IMR-90 (cell line): ENCODE results near the gene COL12A1.

Experiments used
- CEBPB ChIP-seq: IDR thresholded peaks from 2 replicates; pipeline ENCODE4 v1.6.1; 2012; ENCODE audit warnings: low read depth, low read length, improper control_type of control experiment
- MAFK ChIP-seq: IDR thresholded peaks from 2 replicates; pipeline ENCODE4 v1.6.1; 2012; ENCODE audit warnings: low read depth, low read length, improper control_type of control experiment
- MAZ ChIP-seq: IDR thresholded peaks from 2 replicates; pipeline ENCODE4 v1.6.1; 2012; ENCODE audit warnings: low read depth, mild to moderate bottlenecking, low read length, improper control_type of control experiment, moderate library complexity, borderline replicate concordance
- MXI1 ChIP-seq: IDR thresholded peaks from 2 replicates; pipeline ENCODE4 v1.6.1; 2012; ENCODE audit warnings: low read depth, mild to moderate bottlenecking, low read length, moderate library complexity, borderline replicate concordance
- NFE2L2 ChIP-seq: fragments of 150-350 bp; IDR thresholded peaks from 2 replicates; pipeline ENCODE4 v1.6.1; 2016; ENCODE audit warnings: low read depth, mild to moderate bottlenecking, low read length
- POLR2A ChIP-seq: IDR thresholded peaks from 2 replicates; pipeline ENCODE4 v1.6.1; 2012; ENCODE audit warnings: mild to moderate bottlenecking, low read depth, low read length
- RAD21 ChIP-seq: IDR thresholded peaks from 2 replicates; pipeline ENCODE4 v1.6.1; 2012; ENCODE audit warnings: low read length, improper control_type of control experiment
- RCOR1 ChIP-seq: IDR thresholded peaks from 2 replicates; pipeline ENCODE4 v1.6.1; 2012; ENCODE audit warnings: mild to moderate bottlenecking, low read length, improper control_type of control experiment; ENCODE audit not compliant: insufficient replicate concordance
- RFX5 ChIP-seq: IDR thresholded peaks from 2 replicates; pipeline ENCODE4 v1.8.0; 2012; ENCODE audit warnings: low read depth, mild to moderate bottlenecking, low read length, moderate library complexity
- SMC3 ChIP-seq: fragments of 150-350 bp; IDR thresholded peaks from 2 replicates; pipeline ENCODE4 v1.6.1; 2016; ENCODE audit warnings: low read depth, mild to moderate bottlenecking, antibody characterized with exemption, low read length, moderate library complexity
- TF ChIP-seq, protein P1 (sequence below): conservative IDR thresholded peaks from 2 replicates; pipeline ENCODE4 v1.5.1; 2012; ENCODE audit warnings: mild to moderate bottlenecking, low read depth, low read length, improper control_type of control experiment
- TF ChIP-seq, protein P2 (sequence below): fragments of 150-350 bp; IDR thresholded peaks from 2 replicates; pipeline ENCODE4 v1.6.1; 2017; ENCODE audit warnings: mild to moderate bottlenecking, antibody characterized with exemption, low read length, low read depth
- TF ChIP-seq, protein P3 (sequence below): fragments of 150-350 bp; IDR thresholded peaks from 2 replicates; pipeline ENCODE4 v1.6.1; 2016; ENCODE audit warnings: low read depth, mild to moderate bottlenecking, low read length, moderate library complexity, borderline replicate concordance

DNA sequence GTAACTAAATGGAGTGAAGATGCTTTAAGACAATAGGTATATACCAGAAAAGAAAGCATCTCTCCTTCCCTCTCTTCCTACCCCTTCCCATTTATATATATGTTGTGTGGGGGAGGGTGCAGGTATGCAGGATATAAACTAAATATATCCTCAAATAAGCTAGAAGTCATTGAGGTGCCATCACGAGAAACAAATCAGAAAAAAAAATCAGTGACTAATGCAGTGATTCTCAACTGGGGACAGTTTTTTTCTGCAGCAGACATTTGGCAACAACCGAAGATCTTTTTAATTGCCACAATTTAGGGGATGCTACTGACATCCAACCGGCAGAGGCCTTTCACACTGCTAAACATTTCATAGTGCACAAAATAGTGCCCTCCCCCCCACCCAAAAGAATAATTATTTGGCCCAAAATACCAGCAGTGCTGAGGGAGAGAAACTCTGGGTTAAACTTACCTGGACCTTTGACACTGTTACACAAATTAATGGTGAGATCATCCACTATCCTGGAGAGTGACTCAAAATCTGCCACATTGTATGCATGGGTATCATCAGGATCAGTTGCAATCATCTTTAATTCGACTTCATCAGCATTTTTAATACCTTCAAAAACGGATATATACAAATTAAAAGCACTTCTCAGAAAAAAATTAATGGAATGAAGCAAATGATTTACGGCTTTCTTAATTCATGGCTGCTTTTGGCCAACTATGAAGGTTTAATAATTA, 55.0 kb downstream of the COL12A1 start:
- TF ChIP-seq POLR2A = no peak
- TF ChIP-seq, protein P1, sequence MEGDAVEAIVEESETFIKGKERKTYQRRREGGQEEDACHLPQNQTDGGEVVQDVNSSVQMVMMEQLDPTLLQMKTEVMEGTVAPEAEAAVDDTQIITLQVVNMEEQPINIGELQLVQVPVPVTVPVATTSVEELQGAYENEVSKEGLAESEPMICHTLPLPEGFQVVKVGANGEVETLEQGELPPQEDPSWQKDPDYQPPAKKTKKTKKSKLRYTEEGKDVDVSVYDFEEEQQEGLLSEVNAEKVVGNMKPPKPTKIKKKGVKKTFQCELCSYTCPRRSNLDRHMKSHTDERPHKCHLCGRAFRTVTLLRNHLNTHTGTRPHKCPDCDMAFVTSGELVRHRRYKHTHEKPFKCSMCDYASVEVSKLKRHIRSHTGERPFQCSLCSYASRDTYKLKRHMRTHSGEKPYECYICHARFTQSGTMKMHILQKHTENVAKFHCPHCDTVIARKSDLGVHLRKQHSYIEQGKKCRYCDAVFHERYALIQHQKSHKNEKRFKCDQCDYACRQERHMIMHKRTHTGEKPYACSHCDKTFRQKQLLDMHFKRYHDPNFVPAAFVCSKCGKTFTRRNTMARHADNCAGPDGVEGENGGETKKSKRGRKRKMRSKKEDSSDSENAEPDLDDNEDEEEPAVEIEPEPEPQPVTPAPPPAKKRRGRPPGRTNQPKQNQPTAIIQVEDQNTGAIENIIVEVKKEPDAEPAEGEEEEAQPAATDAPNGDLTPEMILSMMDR = no peak
- no peak for TF ChIP-seq MAZ
- no peak for TF ChIP-seq RFX5
- no peak for TF ChIP-seq RCOR1
- TF ChIP-seq RAD21 = no peak
- no peak for TF ChIP-seq SMC3
- no peak for TF ChIP-seq CEBPB
- TF ChIP-seq NFE2L2 = no peak
- TF ChIP-seq, protein P2, sequence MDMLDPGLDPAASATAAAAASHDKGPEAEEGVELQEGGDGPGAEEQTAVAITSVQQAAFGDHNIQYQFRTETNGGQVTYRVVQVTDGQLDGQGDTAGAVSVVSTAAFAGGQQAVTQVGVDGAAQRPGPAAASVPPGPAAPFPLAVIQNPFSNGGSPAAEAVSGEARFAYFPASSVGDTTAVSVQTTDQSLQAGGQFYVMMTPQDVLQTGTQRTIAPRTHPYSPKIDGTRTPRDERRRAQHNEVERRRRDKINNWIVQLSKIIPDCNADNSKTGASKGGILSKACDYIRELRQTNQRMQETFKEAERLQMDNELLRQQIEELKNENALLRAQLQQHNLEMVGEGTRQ = no peak
- no peak for TF ChIP-seq MXI1
- TF ChIP-seq MAFK = peak; percentile 80
- TF ChIP-seq, protein P3, sequence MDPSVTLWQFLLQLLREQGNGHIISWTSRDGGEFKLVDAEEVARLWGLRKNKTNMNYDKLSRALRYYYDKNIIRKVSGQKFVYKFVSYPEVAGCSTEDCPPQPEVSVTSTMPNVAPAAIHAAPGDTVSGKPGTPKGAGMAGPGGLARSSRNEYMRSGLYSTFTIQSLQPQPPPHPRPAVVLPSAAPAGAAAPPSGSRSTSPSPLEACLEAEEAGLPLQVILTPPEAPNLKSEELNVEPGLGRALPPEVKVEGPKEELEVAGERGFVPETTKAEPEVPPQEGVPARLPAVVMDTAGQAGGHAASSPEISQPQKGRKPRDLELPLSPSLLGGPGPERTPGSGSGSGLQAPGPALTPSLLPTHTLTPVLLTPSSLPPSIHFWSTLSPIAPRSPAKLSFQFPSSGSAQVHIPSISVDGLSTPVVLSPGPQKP = no peak
